DND-41 (cell line): ENCODE data around the gene CERS6.

Experiments
- EZH2 ChIP-seq: IDR thresholded peaks from 3 replicates; pipeline ENCODE4 v1.6.1; 2012; ENCODE audit warnings: borderline replicate concordance, low read depth, mild to moderate bottlenecking, moderate library complexity, low read length, inconsistent platforms; ENCODE audit not compliant: severe bottlenecking
- TF ChIP-seq, protein P1 (sequence below): IDR thresholded peaks from 2 replicates; pipeline ENCODE4 v1.5.1; 2012; ENCODE audit warnings: borderline replicate concordance, low read length, moderate library complexity, mild to moderate bottlenecking; ENCODE audit not compliant: poor library complexity, severe bottlenecking; ENCODE audit errors: extremely low read depth

DNA sequence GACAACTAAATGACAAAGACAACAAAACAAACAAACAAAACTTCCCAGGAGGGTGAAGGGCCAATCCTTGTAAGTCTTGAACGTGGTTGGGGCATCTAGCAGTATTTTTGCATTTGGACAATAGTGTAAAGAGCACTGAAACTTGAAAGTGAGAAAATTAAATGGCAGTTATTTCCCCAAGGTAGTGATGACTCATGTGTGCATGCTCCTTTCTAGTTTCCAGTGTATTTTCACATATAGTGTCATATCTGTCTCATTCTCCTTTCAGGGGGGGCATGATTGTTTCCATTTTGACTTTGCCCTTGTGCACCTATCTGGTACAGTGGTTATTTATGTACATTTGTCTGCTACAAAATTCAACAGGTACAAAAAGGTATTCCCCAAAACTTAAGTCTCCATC, 39.5 kb downstream of the CERS6 start:
- TF ChIP-seq, protein P1, sequence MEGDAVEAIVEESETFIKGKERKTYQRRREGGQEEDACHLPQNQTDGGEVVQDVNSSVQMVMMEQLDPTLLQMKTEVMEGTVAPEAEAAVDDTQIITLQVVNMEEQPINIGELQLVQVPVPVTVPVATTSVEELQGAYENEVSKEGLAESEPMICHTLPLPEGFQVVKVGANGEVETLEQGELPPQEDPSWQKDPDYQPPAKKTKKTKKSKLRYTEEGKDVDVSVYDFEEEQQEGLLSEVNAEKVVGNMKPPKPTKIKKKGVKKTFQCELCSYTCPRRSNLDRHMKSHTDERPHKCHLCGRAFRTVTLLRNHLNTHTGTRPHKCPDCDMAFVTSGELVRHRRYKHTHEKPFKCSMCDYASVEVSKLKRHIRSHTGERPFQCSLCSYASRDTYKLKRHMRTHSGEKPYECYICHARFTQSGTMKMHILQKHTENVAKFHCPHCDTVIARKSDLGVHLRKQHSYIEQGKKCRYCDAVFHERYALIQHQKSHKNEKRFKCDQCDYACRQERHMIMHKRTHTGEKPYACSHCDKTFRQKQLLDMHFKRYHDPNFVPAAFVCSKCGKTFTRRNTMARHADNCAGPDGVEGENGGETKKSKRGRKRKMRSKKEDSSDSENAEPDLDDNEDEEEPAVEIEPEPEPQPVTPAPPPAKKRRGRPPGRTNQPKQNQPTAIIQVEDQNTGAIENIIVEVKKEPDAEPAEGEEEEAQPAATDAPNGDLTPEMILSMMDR = no peak
- no peak for TF ChIP-seq EZH2
